Stimulated activated CD8-positive, alpha-beta memory T cell treated with anti-CD3 and anti-CD28 coated beads, Interleukin-2, amount 100 ng/mL, for 1 hour (primary cell): Measurements from ENCODE around the gene CELA2B.
A peak's percentile ranks its signal among the peaks of the same experiment; 100 is the strongest.
"Not testable (repeated sequence)": the region's sequence is repeated elsewhere in the genome, so short reads cannot be mapped to it uniquely, and the experiment has no call there.

Experiments
- DNase-seq, 2 donors: peaks; one replicate each; pipeline ENCODE4 v3.0.0-alpha.2; 2020; ENCODE audit warnings: low read depth in 2 of 2

CELA2B gene

DNA sequence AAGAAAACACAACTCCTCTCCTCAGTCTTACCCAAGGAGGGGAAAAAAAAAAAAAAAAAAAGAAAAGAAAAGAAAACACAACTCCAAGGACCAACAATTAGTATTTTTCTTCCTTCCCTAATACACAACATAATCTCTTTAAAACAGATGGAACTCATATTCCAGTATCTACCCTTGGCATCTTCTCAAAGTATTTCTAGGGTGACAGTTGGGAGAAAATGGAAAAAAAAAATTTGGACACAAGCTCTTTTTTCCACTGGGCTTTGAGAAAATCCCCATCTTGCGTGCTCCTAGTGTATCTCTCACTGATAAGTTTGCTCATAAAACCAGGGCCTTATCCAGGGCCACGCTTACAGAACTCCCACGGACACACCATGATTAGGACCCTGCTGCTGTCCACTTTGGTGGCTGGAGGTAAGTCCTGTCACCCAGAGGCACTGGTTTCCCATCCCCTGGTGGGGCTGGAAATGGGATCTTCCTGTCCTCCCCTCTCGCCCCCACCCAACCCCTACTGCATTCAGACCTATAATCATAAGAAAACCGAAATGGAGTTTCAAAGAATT lies at the start of gene CELA2B:
CELA2B (plus strand) TSS at position 353 of the 563 bp plus-strand sequence; CDS start at position 375, 22 bp downstream.
- no peak for DNase-seq

GRCh38 chr1:15426492-15427279 lies 49.2 kb upstream of the CELA2B start:
- no peak for DNase-seq

GRCh38 chr1:15427280-15427666 lies 48.6 kb upstream of the CELA2B start:
- DNase-seq: no peak

DNA sequence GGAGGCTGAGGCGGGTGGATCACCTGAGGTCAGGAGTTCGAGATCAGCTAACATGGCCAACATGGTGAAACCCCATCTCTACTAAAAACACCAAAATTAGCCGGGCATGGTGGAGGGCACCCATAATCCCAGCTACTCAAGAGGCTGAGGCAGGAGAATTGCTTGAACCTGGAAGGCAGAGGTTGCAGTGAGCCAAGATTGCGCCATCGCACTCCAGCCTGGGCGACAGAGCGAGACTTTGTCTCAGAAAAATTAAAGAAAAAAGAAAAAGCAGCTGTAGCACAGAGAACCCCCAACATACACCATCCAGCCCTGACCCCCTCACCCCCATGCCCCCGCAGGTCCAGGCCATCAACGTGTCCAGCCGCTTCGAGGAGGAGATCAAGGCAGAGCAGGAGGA lies 47.7 kb upstream of the CELA2B start:
- not testable (repeated sequence) for DNase-seq

DNA sequence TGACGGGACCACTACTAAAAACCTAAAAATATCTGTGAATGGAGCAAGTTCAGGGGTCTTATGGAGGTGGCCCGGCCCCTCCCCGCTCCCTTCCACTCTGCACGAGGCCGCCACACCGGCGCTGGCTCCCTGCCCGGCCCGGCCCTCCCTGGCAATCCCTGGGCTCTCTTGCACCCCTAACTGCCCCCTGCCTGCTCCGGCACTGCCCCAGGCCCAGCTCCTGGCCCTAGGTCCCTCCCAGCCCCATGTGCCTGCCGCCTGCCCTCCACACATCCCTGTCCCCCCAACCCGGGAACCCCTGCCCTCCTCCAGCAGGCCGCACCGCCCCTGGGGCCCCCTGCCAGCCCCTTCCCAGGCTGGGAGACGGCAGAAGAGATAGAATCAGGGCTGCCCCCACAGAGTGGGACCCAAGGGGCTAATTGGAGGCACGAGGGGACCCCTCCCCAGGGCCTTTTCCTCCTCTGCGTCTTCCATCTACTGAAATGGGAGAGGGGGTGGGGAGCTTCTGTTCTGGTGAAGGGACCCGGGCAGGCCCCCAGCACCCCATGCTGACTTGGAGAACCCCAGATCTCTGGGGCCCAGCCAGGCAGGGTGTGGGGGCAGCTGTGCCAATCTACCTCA lies 47.0 kb upstream of the CELA2B start:
- DNase-seq: no peak

DNA sequence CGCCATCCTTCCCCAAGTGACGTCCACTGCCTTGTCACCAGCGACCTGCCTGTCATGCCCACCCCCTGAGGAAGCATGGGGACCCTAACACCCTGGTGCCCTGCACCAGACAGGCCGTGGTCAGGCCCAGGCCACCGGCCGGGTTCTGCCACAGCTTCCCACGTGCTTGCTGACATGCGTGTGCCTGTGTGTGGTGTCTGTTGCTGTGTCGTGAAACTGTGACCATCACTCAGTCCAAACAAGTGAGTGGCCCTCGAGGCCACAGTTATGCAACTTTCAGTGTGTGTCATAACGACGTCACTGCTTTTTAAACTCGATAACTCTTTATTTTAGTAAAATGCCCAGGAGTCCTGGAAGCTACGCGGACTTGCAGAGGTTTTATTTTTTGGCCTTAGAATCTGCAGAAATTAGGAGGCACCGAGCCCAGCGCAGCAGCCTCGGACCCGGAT lies 46.2 kb upstream of the CELA2B start:
- no peak for DNase-seq

DNA sequence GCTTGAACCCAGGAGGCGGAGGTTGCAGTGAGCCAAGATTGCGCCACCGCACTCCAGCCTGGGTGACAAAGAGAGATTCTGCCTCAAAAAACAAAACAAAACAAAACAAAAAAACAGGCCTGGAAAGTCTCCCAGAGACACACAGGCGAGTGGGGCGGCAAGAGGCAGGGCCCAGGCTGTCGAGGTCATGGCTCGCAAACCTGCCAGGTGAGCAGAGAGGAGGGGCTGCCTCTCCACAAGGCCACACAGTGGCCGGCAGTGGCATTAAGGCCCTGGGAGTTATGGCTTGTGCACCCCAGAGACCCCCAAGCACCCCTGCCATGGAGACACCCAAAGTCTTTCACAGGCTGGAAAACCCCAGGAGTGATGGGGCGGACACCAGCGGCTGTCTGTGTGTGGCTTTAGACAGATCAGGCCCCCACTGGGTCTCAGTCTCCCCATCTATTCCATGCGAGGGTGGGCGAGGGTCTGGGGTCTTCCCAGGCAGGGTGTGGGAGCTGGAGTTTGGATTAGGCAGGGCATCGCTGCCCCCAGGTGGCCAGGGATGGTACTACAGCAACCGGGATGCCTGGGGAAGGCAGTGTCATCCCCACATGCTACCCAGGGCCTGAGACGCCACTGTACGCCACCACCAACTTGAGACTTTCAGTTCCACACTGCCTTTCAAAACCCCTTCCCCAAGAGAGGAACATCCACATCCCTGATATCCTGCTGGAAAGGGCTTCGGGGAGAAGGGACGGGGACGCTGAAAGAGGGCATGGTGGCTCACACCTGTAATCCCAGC lies 44.9 kb upstream of the CELA2B start:
- DNase-seq: peak; percentile 55 to 63

DNA sequence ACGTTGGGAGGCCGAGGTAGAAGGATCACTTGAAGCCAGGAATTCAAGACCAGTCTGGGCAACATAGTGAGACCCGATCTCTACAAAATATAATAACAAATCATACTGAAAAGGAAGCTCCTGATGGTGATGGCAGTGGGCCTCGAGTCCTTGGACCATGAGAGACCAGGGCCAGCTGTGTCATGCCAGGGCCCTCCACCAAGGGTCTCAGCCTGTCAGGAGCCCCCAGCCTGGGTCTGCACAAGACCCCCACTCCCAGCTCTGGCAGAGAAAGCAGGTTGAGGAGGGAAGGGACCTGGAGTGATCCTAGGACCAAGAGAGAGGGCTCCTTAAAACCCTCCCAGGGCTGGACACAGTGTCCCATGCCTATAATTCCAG lies 44.3 kb upstream of the CELA2B start:
- DNase-seq: no peak

DNA sequence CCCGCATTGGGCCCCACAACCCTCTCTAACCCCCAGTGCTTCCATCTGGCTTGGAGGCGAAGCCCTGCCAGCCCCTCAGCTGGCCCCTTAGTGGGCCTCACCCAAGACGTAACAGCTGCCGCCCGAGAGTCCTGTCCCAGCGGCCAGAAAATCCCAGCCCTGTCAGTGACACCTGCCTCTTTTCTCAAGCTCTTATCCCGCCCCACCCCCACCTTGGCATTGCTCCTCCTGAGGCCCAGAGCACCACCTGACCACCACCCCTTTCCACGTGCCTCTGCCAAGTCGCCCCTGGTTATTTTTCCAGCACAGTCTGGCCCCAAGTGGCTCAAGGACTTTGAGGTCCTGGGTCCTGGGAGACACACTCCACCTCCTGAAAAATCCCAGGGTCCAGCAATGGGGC lies 43.6 kb upstream of the CELA2B start:
- no peak for DNase-seq

- DNase-seq: no peak
Observed at GRCh38 chr1:15433471-15433870, 42.4 kb upstream of the CELA2B start.

GRCh38 chr1:15434739-15435138 lies 41.2 kb upstream of the CELA2B start:
- not testable (repeated sequence) for DNase-seq

DNA sequence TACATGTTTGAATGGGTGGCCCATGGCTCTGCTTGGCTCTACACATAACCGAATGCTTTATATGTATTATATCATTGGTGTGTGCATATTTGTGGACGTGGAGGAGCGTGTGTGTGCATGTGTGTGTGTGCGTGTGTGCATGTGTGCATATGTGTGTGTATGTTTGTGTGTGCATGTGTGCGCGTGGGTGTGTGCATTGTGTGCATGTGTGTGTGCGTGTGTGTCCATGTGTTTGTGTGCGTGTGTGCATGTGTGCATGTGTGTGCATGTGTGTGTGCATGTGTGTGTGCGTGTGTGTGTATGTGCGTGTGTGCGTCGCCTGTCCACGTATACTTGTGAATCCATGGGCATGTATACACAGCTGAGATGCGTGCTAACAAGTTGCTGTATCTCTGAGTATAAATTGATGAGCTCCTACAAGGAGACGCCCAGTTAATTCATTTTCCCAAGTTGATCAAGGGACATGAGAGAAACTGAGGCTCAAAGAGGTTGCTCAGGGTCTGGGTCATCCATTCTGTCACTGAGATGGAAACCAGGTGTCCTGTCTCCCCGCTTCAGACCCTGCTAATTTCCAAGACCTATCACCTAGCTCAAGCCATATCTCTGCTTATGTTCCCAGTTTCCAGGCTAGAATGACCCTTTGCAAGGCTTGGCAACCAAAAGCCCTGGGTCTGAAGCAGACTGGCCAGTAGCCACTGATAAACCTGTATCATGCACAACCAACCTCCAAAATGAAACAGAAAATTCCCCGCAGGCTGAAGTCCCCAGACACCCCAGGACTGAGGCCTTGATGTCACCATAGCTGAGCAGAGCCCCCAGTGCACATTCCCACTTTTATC lies 40.4 kb upstream of the CELA2B start:
- no peak for DNase-seq

DNA sequence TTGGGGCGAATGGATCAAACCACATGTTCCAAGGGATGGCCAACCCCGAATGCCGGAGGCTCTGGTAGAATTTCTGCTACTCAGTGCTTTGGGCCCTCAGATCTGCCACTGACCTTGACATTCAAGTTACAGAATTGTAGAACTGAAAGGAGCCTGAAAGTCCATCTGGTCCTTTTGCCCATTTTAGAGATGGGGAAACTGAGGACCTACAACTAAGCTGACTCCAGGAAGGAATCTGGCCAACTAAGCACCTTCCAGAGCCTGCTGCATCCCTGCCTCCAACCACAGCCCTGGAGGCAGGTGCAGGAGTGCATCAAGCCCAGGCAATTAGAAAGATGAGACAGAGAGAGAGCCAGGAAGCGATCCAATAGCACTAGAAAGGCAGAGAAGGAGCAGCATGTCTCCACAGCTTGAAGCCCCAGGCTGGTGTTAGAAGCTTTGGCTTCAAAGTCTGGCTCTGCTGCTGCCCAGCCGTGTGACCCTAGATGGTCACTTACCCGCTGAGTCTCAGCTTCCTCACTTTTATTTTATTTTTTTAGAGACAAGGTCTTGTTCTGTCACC lies 38.9 kb upstream of the CELA2B start:
- DNase-seq: no peak

DNA sequence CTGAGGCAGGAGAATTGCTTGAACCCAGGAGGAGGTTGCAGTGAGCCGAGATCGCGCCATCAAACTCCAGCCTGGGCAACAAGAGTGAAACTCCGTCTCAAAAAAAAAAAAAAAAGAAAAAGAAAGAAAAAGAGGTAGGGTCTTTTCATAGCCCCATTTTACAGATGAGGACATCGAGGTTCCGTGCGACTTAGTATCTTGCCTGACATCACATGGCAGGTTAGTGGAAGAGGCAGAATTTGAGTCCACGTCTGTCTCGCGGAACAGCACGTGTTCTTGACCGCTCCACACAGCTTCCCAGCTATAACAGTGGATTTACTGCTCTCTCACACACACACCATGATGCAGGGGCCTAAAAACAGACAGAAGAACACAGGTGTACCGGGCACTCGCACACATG lies 36.6 kb upstream of the CELA2B start:
- DNase-seq: no peak

DNA sequence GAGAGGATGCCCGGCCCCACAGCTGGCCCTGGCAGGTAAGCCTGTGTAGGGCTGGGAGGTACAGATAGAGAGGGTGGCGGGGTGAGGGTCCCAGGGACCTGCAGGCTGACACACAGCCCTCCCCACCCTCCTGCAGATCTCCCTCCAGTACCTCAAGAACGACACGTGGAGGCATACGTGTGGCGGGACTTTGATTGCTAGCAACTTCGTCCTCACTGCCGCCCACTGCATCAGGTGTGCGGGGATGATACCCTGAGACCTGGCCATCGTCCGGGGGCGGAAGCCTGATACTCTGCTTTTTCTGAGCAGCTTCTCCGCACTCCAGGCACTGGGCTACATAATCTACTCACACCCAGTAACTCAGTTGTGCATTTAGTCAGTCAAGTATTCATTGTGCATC lies 35.5 kb upstream of the CELA2B start:
- no peak for DNase-seq

DNA sequence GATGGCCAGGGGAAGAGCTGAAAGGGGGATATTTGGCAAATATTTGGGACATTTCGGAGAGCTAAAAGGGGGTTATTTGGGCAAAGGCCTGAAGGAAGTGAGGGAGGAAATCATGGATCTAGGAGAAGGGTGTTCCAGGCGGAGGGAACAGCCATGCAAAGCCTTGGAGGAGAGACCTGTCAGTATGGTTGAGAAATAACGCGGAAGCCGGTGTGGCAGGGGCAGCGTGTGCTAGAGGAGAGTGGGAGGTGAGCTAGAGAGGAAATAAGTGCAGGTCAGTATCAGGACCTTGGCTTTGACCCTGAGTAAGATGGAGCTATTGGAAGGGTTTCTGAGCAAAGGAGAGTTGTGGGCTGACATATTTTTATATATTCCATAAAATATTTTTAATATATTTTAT lies 34.7 kb upstream of the CELA2B start:
- no peak for DNase-seq

- no peak for DNase-seq
Observed at GRCh38 chr1:15442119-15442518, 33.8 kb upstream of the CELA2B start.

DNA sequence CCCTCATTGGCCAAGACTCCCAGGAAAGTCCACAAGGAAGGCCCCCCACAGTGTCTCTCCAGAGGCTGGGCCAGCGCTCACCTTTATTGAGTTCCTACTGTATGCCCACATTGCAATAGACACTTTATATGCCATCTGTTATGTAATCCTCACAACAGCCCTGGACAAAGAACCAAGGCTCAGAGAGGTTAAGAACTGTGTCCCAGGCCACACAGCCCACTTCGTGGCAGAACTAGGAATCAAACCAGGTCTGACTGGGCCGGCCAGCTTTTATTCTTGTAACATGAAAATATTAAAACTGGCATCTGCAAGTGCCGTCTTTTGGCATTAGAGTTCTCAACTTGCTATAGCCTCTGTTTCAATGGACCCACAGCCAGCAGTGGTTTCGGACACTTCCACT lies 33.1 kb upstream of the CELA2B start:
- no peak for DNase-seq

DNA sequence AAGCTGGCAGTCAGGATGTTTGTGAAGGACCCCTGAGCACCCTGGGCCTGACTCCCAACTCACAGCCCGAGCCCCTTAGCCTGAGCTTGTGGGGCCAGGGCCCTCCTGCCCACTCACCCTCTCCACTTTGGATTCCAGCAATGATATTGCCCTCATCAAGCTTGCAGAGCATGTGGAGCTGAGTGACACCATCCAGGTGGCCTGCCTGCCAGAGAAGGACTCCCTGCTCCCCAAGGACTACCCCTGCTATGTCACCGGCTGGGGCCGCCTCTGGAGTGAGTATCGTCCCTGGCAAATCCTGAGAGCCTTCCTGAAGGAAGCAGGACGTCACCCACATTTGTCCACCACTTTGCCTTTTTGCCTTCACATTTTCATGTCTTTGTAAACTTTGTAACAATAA lies 32.6 kb upstream of the CELA2B start:
- DNase-seq: no peak

DNA sequence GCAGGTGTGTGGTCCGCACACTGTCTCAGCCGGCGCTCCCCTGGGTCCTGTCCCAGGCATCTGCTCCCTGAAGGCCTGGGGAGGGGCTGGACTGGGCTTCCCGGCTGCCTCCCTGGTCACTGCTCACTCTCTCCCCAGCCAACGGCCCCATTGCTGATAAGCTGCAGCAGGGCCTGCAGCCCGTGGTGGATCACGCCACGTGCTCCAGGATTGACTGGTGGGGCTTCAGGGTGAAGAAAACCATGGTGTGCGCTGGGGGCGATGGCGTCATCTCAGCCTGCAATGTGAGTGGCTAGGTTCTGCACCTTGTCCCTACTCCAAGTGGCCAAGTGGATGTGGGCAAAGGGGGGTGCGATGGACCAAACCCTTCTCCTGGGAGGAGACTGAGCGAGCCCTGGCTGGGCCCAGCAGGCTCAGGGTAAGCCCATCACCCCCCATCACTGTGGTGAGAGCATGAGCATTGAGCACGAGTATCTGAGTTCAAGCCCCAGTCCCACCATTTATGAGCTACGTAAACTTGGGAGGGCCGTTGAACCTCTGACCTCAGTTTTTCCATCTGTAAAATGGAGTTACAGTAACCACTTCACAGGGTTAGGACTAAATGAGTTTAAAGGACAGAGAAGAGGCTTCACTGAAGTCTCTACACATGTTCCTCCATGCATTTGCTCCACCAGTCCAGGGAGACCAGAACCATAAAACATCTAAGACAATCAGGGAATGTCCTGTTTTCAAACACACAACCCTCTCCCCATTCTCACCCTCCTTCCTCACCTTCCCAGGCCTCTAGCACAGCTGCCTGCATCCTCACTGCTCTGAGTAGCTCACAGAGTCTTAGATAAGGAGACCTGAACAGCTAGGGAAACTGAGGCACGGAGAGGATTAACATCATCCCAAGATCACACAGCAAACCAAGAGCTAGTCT lies 31.2 kb upstream of the CELA2B start:
- DNase-seq: no peak
